IMR-90 (cell line): ENCODE results near the gene PPM1G. TPM values are rescaled to one million over a fixed set of nuclear protein-coding genes. Genes with fewer than 3 reads are reported as not detected.

Experiments
- ATAC-seq: fragments of 200-7000 bp; cut with Tn5 transposase; 2 replicates; pipeline ENCODE4 v1.9.1; 2020; ENCODE audit warnings: low read depth, mild to moderate bottlenecking, moderate library complexity
- BruUV-seq: library from RNA; stranded (reverse); fragments of 400-500 nt; replicated peaks from 2 replicates; lab custom pipeline; 2021; lab: Mats Ljungman, UMichigan
- CTCF ChIA-PET: fragments of 300-600 bp; formaldehyde crosslinking; extraction: SDS; loops from one replicate; lab custom pipeline; 2021; ENCODE audit warnings: antibody characterized with exemption; lab: Yijun Ruan, JAX
- POLR2A ChIA-PET: fragments of 300-600 bp; sonication (Branson Sonifier 250); formaldehyde crosslinking; loops from one replicate; lab custom pipeline; 2022; ENCODE audit warnings: antibody characterized with exemption; ENCODE audit not compliant: unreplicated experiment; lab: Charles Lee
- DNase-seq: peaks from one replicate; pipeline ENCODE4 v3.0.0; 2013
- H2AFZ ChIP-seq: replicated peaks from 2 replicates; pipeline ENCODE3; 2013; ENCODE audit warnings: low read length, mild to moderate bottlenecking; ENCODE audit not compliant: poor library complexity
- H2AK5ac ChIP-seq: 2 replicates; pipeline ENCODE4 v1.6.1; 2013; ENCODE audit warnings: low read depth, low read length, inconsistent platforms
- H2AK9ac ChIP-seq: replicated peaks from 2 replicates; pipeline ENCODE3; 2013; ENCODE audit warnings: mild to moderate bottlenecking, low read depth, low read length, moderate library complexity; ENCODE audit not compliant: poor library complexity
- H2BK120ac ChIP-seq: 2 replicates; pipeline ENCODE4 v1.6.1; 2013; ENCODE audit warnings: low read depth, low read length, inconsistent platforms
- H2BK15ac ChIP-seq: 3 replicates; pipeline ENCODE4 v1.6.1; 2013; ENCODE audit warnings: low read depth, low read length, inconsistent platforms
- H2BK20ac ChIP-seq: 2 replicates; pipeline ENCODE4 v1.6.1; 2013; ENCODE audit warnings: low read depth, mild to moderate bottlenecking, inconsistent platforms, low read length, moderate library complexity
- H2BK5ac ChIP-seq: 2 replicates; pipeline ENCODE4 v1.6.1; 2013; ENCODE audit warnings: mild to moderate bottlenecking, low read depth, low read length, inconsistent platforms; ENCODE audit not compliant: poor library complexity, severe bottlenecking
- H3K14ac ChIP-seq: replicated peaks from 2 replicates; pipeline ENCODE4 v1.6.1; 2013; ENCODE audit warnings: low read depth, low read length, inconsistent platforms
- H3K18ac ChIP-seq: 2 replicates; pipeline ENCODE4 v1.6.1; 2013; ENCODE audit warnings: low read depth, low read length, control low read depth
- H3K23ac ChIP-seq: 2 replicates; pipeline ENCODE4 v1.6.1; 2013; ENCODE audit warnings: low read depth, low read length, inconsistent platforms
- H3K27ac ChIP-seq: 2 replicates; pipeline ENCODE4 v1.5.1; 2013; ENCODE audit warnings: mild to moderate bottlenecking, control low read depth, low read length; ENCODE audit not compliant: insufficient read depth
- H3K27me3 ChIP-seq: 2 replicates; pipeline ENCODE4 v1.6.1; 2013; ENCODE audit warnings: low read length; ENCODE audit not compliant: control insufficient read depth, insufficient read depth
- H3K36me3 ChIP-seq: 2 replicates; pipeline ENCODE4 v1.6.1; 2013; ENCODE audit warnings: low read length, mixed read lengths; ENCODE audit not compliant: control insufficient read depth, insufficient read depth
- H3K4ac ChIP-seq: 2 replicates; pipeline ENCODE4 v1.6.1; 2013; ENCODE audit warnings: low read depth, low read length, inconsistent platforms
- H3K4me1 ChIP-seq: 2 replicates; pipeline ENCODE4 v1.6.1; 2013; ENCODE audit warnings: low read length, mixed read lengths; ENCODE audit not compliant: control insufficient read depth, insufficient read depth
- H3K4me2 ChIP-seq: 2 replicates; pipeline ENCODE4 v1.6.1; 2013; ENCODE audit warnings: low read depth, mild to moderate bottlenecking, control low read depth, low read length, moderate library complexity
- H3K4me3 ChIP-seq: 2 replicates; pipeline ENCODE4 v1.5.1; 2013; ENCODE audit warnings: low read depth, mild to moderate bottlenecking, control low read depth, low read length, moderate library complexity; ENCODE audit not compliant: insufficient read depth
- H3K56ac ChIP-seq: 2 replicates; pipeline ENCODE4 v1.6.1; 2013; ENCODE audit warnings: low read length, inconsistent platforms; ENCODE audit not compliant: insufficient read depth; ENCODE audit errors: extremely low read depth
- H3K79me1 ChIP-seq, 2 experiments: 2 replicates each; pipeline ENCODE4 v1.6.1; 2013; ENCODE audit warnings: low read length in 2 of 2, inconsistent platforms in 1 of 2, low read depth in 1 of 2
- H3K9ac ChIP-seq: 2 replicates; pipeline ENCODE4 v1.6.1; 2013; ENCODE audit warnings: low read depth, low read length, control low read depth
- H3K9me1 ChIP-seq: 2 replicates; pipeline ENCODE4 v1.6.1; 2013; ENCODE audit warnings: low read length, inconsistent platforms; ENCODE audit not compliant: insufficient read depth
- H3K9me3 ChIP-seq: 2 replicates; pipeline ENCODE4 v1.6.1; 2013; ENCODE audit warnings: low read length; ENCODE audit not compliant: control insufficient read depth, insufficient read depth
- H4K20me1 ChIP-seq: 2 replicates; pipeline ENCODE4 v1.6.1; 2013; ENCODE audit warnings: low read length, inconsistent platforms; ENCODE audit not compliant: insufficient read depth
- H4K5ac ChIP-seq: 2 replicates; pipeline ENCODE4 v1.6.1; 2013; ENCODE audit warnings: mild to moderate bottlenecking, low read depth, low read length, control low read depth
- H4K8ac ChIP-seq, 2 experiments: 2 replicates each; pipeline ENCODE4 v1.6.1; 2013; ENCODE audit warnings: low read depth in 2 of 2, low read length in 2 of 2, control low read depth in 1 of 2, inconsistent platforms in 1 of 2
- H4K91ac ChIP-seq: 2 replicates; pipeline ENCODE4 v1.6.1; 2013; ENCODE audit warnings: low read depth, low read length, inconsistent platforms; ENCODE audit not compliant: insufficient read depth
- CEBPB ChIP-seq: IDR thresholded peaks from 2 replicates; pipeline ENCODE4 v1.6.1; 2012; ENCODE audit warnings: low read depth, low read length, improper control_type of control experiment
- CHD1 ChIP-seq: IDR thresholded peaks from 2 replicates; pipeline ENCODE4 v1.6.1; 2012; ENCODE audit warnings: low read depth, low read length, improper control_type of control experiment
- FOS ChIP-seq: fragments of 150-350 bp; IDR thresholded peaks from 2 replicates; pipeline ENCODE4 v1.6.1; 2016; ENCODE audit warnings: low read depth, low read length
- MAZ ChIP-seq: IDR thresholded peaks from 2 replicates; pipeline ENCODE4 v1.6.1; 2012; ENCODE audit warnings: low read depth, mild to moderate bottlenecking, low read length, improper control_type of control experiment, moderate library complexity, borderline replicate concordance
- NFE2L2 ChIP-seq: fragments of 150-350 bp; IDR thresholded peaks from 2 replicates; pipeline ENCODE4 v1.6.1; 2016; ENCODE audit warnings: low read depth, mild to moderate bottlenecking, low read length
- POLR2A ChIP-seq: IDR thresholded peaks from 2 replicates; pipeline ENCODE4 v1.6.1; 2012; ENCODE audit warnings: mild to moderate bottlenecking, low read depth, low read length
- RAD21 ChIP-seq: IDR thresholded peaks from 2 replicates; pipeline ENCODE4 v1.6.1; 2012; ENCODE audit warnings: low read length, improper control_type of control experiment
- RCOR1 ChIP-seq: IDR thresholded peaks from 2 replicates; pipeline ENCODE4 v1.6.1; 2012; ENCODE audit warnings: mild to moderate bottlenecking, low read length, improper control_type of control experiment; ENCODE audit not compliant: insufficient replicate concordance
- RFX5 ChIP-seq: IDR thresholded peaks from 2 replicates; pipeline ENCODE4 v1.8.0; 2012; ENCODE audit warnings: low read depth, mild to moderate bottlenecking, low read length, moderate library complexity
- SMC3 ChIP-seq: fragments of 150-350 bp; IDR thresholded peaks from 2 replicates; pipeline ENCODE4 v1.6.1; 2016; ENCODE audit warnings: low read depth, mild to moderate bottlenecking, antibody characterized with exemption, low read length, moderate library complexity
- WGBS, 2 experiments: methylation state at CpG; one replicate each; pipeline versions ENCODE4 v1.1.5 to v1.1.7; 2013; ENCODE audit warnings: missing lambda C conversion rate in 2 of 2; ENCODE audit not compliant: insufficient read length in 1 of 2; ENCODE audit errors: extremely low coverage in 2 of 2; 5-methylcytosine and 5-hydroxymethylcytosine counted together
- dilution Hi-C: fragments of 300-500 bp; cut with HindIII; formaldehyde crosslinking; loops from one replicate; pipeline ENCODE4 v1.14.3; 2018; ENCODE audit warnings: low sequenced_read_pairs; ENCODE audit not compliant: unreplicated experiment
- in situ Hi-C: fragments of 300-500 bp; cut with MboI; formaldehyde crosslinking; loops from 3 replicates; pipeline ENCODE4 v1.14.3; 2019; ENCODE audit warnings: low sequenced_read_pairs, inconsistent platforms, mixed read lengths
- intact Hi-C: fragments of 100-400 bp; cut with micrococcal nuclease; formaldehyde crosslinking; loops from 2 replicates; pipeline ENCODE4 v1.10.0; 2022
- polyA plus RNA-seq, 3 experiments: library from polyadenylated mRNA; depleted of rRNA; stranded (reverse); fragments of >200 nt; gene quantifications; 2 replicates each; pipeline ENCODE4 v1.2.3, GENCODE V29; 2012; ENCODE audit warnings: low replicate concordance in 1 of 3
- total RNA-seq: library from RNA; depleted of rRNA; stranded (reverse); fragments of >200 nt; gene quantifications from 2 replicates; pipeline ENCODE4 v1.2.3, GENCODE V29; 2012
- TF ChIP-seq, protein P1 (sequence below): fragments of 150-350 bp; IDR thresholded peaks from 2 replicates; pipeline ENCODE4 v1.6.1; 2016; ENCODE audit warnings: low read depth, mild to moderate bottlenecking, low read length, moderate library complexity, borderline replicate concordance
- TF ChIP-seq, protein P2 (sequence below): fragments of 150-350 bp; IDR thresholded peaks from 2 replicates; pipeline ENCODE4 v1.6.1; 2017; ENCODE audit warnings: mild to moderate bottlenecking, antibody characterized with exemption, low read length, low read depth
- TF ChIP-seq, protein P3 (sequence below): conservative IDR thresholded peaks from 2 replicates; pipeline ENCODE4 v1.5.1; 2012; ENCODE audit warnings: mild to moderate bottlenecking, low read depth, low read length, improper control_type of control experiment

PPM1G gene
- total and polyA plus RNA-seq, 2 of the 4 experiments (the other 2 are of a cell fraction) = 57.6 to 95.9 TPM

DNA sequence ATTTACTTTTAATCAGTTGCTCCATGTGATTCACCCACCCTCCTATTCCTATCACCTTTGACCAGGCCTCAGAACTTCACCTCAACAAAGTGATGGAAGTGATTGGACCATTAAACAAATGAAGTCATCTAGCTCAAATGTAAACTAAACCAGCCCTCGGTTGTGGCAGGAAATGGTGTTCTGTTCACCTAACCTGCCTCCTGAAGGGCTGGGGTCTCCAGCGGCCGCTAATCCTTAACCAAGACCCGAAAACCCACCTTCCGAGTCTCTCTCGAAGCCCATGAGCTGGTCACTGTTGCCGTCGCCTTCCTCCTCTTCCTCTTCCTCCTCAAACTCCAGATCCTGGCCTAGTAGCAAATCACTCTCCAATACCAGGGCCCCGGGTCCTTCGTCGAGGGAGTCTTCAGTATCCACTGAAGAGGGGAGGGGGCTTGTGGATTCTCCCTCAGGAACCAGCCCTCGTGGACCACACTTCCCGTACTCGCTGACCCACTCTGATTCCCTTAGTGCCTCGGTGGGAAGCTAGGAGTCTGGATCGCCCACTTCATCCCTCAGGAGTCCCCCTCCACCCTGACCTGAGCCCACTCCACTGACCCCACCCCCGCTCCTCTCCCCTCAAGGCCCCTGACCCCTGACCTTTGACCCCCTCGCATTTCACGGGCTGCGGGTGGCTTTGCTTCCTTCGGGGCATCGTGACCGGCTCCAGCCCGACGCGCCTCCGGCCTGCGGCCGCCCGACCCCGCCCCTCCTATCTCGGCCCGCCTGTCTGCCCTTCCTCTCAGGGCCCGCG is 29.4 kb downstream of the PPM1G start:
- peak overlapping the region; percentile 94 for H3K4me2 ChIP-seq
- ChIA-PET POLR2A (interaction anchor here (1.9 kb wide), 1 partner anchor 23 kb away, joined by 5 read pairs; the partner anchor contains the start of gene GTF3C2), CTCF (no interaction called here)
- in situ Hi-C loops (no loop called here), dilution Hi-C loops (no loop called here), intact Hi-C loops (no loop called here)
- 0 out of 2 replicates have a peak, but pooled peaks cover 3% of the 10 kb centered on the region for H3K9me1 ChIP-seq
- no peaks in the 10 kb centered on the region for H3K9me3 ChIP-seq
- peak overlapping the region; percentile 68; the same call in 1 of the 2 replicates for H3K18ac ChIP-seq
- H3K14ac ChIP-seq = peak overlapping the region; percentile 93
- peak overlapping the region; percentile 38 to 95 for H4K8ac ChIP-seq
- peak overlapping the region; percentile 73; the same call in 1 of the 2 replicates for H3K56ac ChIP-seq
- peak overlapping the region; percentile 75 for H3K27ac ChIP-seq
- no peak overlapping the region for H2BK20ac ChIP-seq
- peak overlapping the region; percentile 83 for H2BK5ac ChIP-seq
- H3K4me1 ChIP-seq = peaks cover 6% of the 10 kb centered on the region
- DNase-seq (peak; percentile 76), ATAC-seq (peak; percentile 53)
- H2AK5ac ChIP-seq = peak overlapping the region; percentile 89
- WGBS, 2 experiments = 1% methylated on average over 19 of the region's 35 CpGs; no CpG with 5 or more reads in 1 of the 2 experiments
- no TSS peak for BruUV-seq
- H2BK15ac ChIP-seq = 0 out of 3 replicates have a peak overlapping the region, but pooled peaks have one; percentile 48
- peak overlapping the region; percentile 45; the same call in 1 of the 2 replicates for H2BK120ac ChIP-seq
- peak overlapping the region; percentile 94 for H3K23ac ChIP-seq
- H2AK9ac ChIP-seq = peak overlapping the region; percentile 99
- H4K5ac ChIP-seq = peak overlapping the region; percentile 90
- H3K4ac ChIP-seq = peak overlapping the region; percentile 93
- peak overlapping the region; percentile 87 for H3K9ac ChIP-seq
- peaks cover 12 to 47% of the 10 kb centered on the region in 2 experiments; a peak in 3 of 4 replicates for H3K79me1 ChIP-seq
- peaks cover 17% of the 10 kb centered on the region; the same call in 1 of the 2 replicates for H4K20me1 ChIP-seq
- H2AFZ ChIP-seq = peak overlapping the region; percentile 95
- H4K91ac ChIP-seq = peak overlapping the region; percentile 77
- no peaks in the 10 kb centered on the region for H3K27me3 ChIP-seq
- H3K4me3 ChIP-seq = peak overlapping the region; percentile 81
- peaks cover 65% of the 10 kb centered on the region for H3K36me3 ChIP-seq
- TF ChIP-seq MAZ = no peak
- no peak for TF ChIP-seq FOS
- TF ChIP-seq, protein P1, sequence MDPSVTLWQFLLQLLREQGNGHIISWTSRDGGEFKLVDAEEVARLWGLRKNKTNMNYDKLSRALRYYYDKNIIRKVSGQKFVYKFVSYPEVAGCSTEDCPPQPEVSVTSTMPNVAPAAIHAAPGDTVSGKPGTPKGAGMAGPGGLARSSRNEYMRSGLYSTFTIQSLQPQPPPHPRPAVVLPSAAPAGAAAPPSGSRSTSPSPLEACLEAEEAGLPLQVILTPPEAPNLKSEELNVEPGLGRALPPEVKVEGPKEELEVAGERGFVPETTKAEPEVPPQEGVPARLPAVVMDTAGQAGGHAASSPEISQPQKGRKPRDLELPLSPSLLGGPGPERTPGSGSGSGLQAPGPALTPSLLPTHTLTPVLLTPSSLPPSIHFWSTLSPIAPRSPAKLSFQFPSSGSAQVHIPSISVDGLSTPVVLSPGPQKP = no peak
- no peak for TF ChIP-seq SMC3
- TF ChIP-seq CEBPB = no peak
- TF ChIP-seq NFE2L2 = no peak
- TF ChIP-seq RCOR1 = no peak
- TF ChIP-seq POLR2A = peak; percentile 73
- TF ChIP-seq CHD1 = no peak
- no peak for TF ChIP-seq RAD21
- TF ChIP-seq, protein P2, sequence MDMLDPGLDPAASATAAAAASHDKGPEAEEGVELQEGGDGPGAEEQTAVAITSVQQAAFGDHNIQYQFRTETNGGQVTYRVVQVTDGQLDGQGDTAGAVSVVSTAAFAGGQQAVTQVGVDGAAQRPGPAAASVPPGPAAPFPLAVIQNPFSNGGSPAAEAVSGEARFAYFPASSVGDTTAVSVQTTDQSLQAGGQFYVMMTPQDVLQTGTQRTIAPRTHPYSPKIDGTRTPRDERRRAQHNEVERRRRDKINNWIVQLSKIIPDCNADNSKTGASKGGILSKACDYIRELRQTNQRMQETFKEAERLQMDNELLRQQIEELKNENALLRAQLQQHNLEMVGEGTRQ = peak; percentile 45
- TF ChIP-seq, protein P3, sequence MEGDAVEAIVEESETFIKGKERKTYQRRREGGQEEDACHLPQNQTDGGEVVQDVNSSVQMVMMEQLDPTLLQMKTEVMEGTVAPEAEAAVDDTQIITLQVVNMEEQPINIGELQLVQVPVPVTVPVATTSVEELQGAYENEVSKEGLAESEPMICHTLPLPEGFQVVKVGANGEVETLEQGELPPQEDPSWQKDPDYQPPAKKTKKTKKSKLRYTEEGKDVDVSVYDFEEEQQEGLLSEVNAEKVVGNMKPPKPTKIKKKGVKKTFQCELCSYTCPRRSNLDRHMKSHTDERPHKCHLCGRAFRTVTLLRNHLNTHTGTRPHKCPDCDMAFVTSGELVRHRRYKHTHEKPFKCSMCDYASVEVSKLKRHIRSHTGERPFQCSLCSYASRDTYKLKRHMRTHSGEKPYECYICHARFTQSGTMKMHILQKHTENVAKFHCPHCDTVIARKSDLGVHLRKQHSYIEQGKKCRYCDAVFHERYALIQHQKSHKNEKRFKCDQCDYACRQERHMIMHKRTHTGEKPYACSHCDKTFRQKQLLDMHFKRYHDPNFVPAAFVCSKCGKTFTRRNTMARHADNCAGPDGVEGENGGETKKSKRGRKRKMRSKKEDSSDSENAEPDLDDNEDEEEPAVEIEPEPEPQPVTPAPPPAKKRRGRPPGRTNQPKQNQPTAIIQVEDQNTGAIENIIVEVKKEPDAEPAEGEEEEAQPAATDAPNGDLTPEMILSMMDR = no peak
- TF ChIP-seq RFX5 = no peak
